OCI-LY1 (cell line): ENCODE results near the gene PTPRR.

Source experiments
- H2AFZ ChIP-seq: fragments of 200-600 bp; sonication (generic), shearing (Covaris generic); 2 replicates; pipeline ENCODE4 v1.6.0; 2014; ENCODE audit warnings: antibody characterized with exemption, mild to moderate bottlenecking, low read length
- H3F3A ChIP-seq: fragments of 200-600 bp; sonication (generic), shearing (Covaris generic); 2 replicates; pipeline ENCODE4 v1.6.0; 2014; ENCODE audit warnings: mild to moderate bottlenecking, antibody characterized with exemption, low read length, moderate library complexity; ENCODE audit not compliant: insufficient read depth
- H3K27ac ChIP-seq: fragments of 200-600 bp; sonication (generic); 2 replicates; pipeline ENCODE4 v1.5.1; 2014; ENCODE audit warnings: low read length, mixed run types, mild to moderate bottlenecking, low read depth; ENCODE audit not compliant: poor library complexity, severe bottlenecking
- H3K27me3 ChIP-seq: fragments of 200-600 bp; sonication (generic); 2 replicates; pipeline ENCODE4 v1.6.0; 2014; ENCODE audit warnings: antibody characterized with exemption, mild to moderate bottlenecking, low read length, moderate library complexity; ENCODE audit not compliant: insufficient read depth
- H3K36me3 ChIP-seq: fragments of 200-600 bp; sonication (generic); 2 replicates; pipeline ENCODE4 v1.6.1; 2014; ENCODE audit warnings: mild to moderate bottlenecking, antibody characterized with exemption, low read length, moderate library complexity, mixed read lengths; ENCODE audit not compliant: insufficient read depth
- H3K4me1 ChIP-seq: fragments of 200-600 bp; sonication (generic); 2 replicates; pipeline ENCODE4 v1.5.1; 2014; ENCODE audit warnings: mild to moderate bottlenecking, low read length, moderate library complexity; ENCODE audit not compliant: insufficient read depth, severe bottlenecking
- H3K4me2 ChIP-seq: fragments of 200-600 bp; sonication (generic), shearing (Covaris generic); 2 replicates; pipeline ENCODE4 v1.6.1; 2014; ENCODE audit warnings: low read length
- H3K4me3 ChIP-seq: fragments of 200-600 bp; sonication (generic); 2 replicates; pipeline ENCODE4 v1.5.1; 2014; ENCODE audit warnings: low read length, low read depth, mild to moderate bottlenecking, mixed read lengths; ENCODE audit not compliant: poor library complexity, severe bottlenecking
- H3K79me2 ChIP-seq: fragments of 200-600 bp; shearing (Covaris generic); 2 replicates; pipeline ENCODE4 v1.6.1; 2016; ENCODE audit warnings: mixed run types, low read length, mixed read lengths; ENCODE audit not compliant: insufficient read depth
- H3K9ac ChIP-seq: fragments of 200-600 bp; sonication (generic), shearing (Covaris generic); 2 replicates; pipeline ENCODE4 v1.6.1; 2014; ENCODE audit warnings: mild to moderate bottlenecking, low read length, mixed read lengths
- H3K9me2 ChIP-seq: fragments of 200-600 bp; sonication (generic), shearing (Covaris generic); 2 replicates; pipeline ENCODE4 v1.6.1; 2014; ENCODE audit warnings: low read depth, mild to moderate bottlenecking, low read length, mixed read lengths
- H3K9me3 ChIP-seq: fragments of 200-600 bp; shearing (Covaris generic); 2 replicates; pipeline ENCODE4 v1.6.1; 2014; ENCODE audit warnings: low read length, mixed read lengths
- H4K20me1 ChIP-seq: fragments of 200-600 bp; sonication (generic), shearing (Covaris generic); 2 replicates; pipeline ENCODE4 v1.6.0; 2016; ENCODE audit warnings: mild to moderate bottlenecking, low read length; ENCODE audit not compliant: insufficient read depth
- CTCF ChIP-seq: fragments of 200-600 bp; sonication (generic), shearing (Covaris generic); IDR thresholded peaks from 2 replicates; pipeline ENCODE4 v1.5.1; 2017; ENCODE audit warnings: mild to moderate bottlenecking, antibody characterized with exemption, low read length, moderate library complexity, mixed read lengths
- EZH2 ChIP-seq: fragments of 200-600 bp; sonication (generic), shearing (Covaris generic); IDR thresholded peaks from 2 replicates; pipeline ENCODE4 v1.8.0; 2017; ENCODE audit warnings: borderline replicate concordance, mixed run types, mild to moderate bottlenecking, antibody characterized with exemption, low read length, moderate library complexity, mixed read lengths

The PTPRR gene

GRCh38 chr12:70648191-70648590 lies 272.3 kb downstream of the PTPRR start:
- Histone ChIP-seq H3K4me2 (no peak overlapping the region), H3K27ac (no peak overlapping the region), H4K20me1 (no peaks in the 10 kb centered on the region), H3K36me3 (no peaks in the 10 kb centered on the region), H3K27me3 (no peaks in the 10 kb centered on the region), H3K9me3 (no peaks in the 10 kb centered on the region), H3K4me3 (no peak overlapping the region), H2AFZ (no peak overlapping the region), H3F3A (no peaks in the 10 kb centered on the region), H3K9me2 (no peaks in the 10 kb centered on the region), H3K79me2 (no peaks in the 10 kb centered on the region), H3K9ac (no peak overlapping the region), H3K4me1 (no peaks in the 10 kb centered on the region)
- TF ChIP-seq EZH2 (no peak), CTCF (no peak)

DNA sequence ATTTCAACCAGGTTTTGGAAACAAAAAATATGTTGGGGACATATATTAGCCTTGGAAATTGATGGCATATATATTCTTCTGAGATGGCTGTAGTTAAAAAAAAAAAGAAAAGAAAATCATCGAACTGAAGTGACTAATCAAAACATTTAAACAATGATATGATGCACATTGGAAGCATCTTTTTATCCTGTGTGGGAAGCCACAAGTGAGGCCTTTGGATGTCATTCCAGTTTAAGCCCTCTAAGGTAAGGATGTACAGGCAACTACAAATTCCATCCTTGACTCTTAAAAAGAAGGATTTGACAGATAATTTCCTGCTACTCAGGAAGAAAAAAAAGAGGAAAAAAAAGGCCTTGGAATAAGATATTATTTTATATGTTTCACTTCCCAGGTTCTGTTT lies 273.7 kb downstream of the PTPRR start:
- no peaks in the 10 kb centered on the region for H4K20me1 ChIP-seq
- H3K36me3 ChIP-seq, result no peaks in the 10 kb centered on the region
- no peaks in the 10 kb centered on the region for H3K9me3 ChIP-seq
- TF ChIP-seq EZH2, result no peak
- no peak for TF ChIP-seq CTCF
- H3K79me2 ChIP-seq, result no peaks in the 10 kb centered on the region
- no peak overlapping the region for H3K27ac ChIP-seq
- no peak overlapping the region for H2AFZ ChIP-seq
- no peaks in the 10 kb centered on the region for H3K4me1 ChIP-seq
- H3K27me3 ChIP-seq, result no peaks in the 10 kb centered on the region
- no peak overlapping the region for H3K4me3 ChIP-seq
- H3K9me2 ChIP-seq, result no peaks in the 10 kb centered on the region
- H3K4me2 ChIP-seq, result no peak overlapping the region
- no peak overlapping the region for H3K9ac ChIP-seq
- H3F3A ChIP-seq, result no peaks in the 10 kb centered on the region

DNA sequence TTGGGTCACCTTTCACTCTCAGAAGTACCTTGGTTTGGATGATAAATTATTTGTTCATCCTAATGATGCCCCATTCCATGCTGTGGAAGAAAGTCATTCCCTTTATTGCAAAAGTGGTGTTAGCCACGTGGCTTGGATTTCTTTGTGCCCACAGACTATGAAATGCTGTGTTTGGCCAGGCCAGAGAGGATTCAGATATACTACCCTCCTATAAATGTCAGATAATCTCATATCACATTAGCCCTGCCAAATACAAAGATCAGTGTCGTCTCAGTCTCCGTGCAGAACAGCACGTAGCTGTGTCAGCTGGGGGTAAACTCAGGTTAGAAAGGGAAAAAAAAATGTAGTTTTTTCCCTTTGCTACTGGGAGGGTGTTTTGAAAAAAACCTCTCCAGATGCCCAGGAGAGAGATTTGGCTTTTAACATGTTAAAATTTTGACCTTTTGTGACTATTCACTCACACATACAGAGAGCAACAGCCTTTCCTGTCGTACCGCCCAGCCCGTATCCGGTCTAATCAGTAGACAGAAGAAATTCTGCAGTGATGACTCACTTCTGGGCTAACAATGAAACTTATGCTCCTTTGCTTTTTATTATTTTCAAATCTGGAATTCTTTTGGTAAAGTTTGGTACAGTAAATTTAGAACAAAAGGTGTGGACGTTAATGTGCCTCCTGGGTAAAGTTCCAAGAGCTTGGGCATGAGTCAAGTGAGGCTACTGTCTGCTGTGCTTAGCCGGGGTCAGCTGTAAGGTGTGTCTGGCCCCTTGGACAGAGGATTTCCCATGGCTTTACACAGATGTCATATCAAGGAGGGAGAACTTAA lies 274.8 kb downstream of the PTPRR start:
- TF ChIP-seq EZH2 (no peak), CTCF (no peak)
- Histone ChIP-seq H3K9me3 (no peaks in the 10 kb centered on the region), H2AFZ (no peak overlapping the region), H3K27ac (no peak overlapping the region), H3K9me2 (no peaks in the 10 kb centered on the region), H3K27me3 (no peaks in the 10 kb centered on the region), H3K4me1 (no peaks in the 10 kb centered on the region), H3K4me2 (no peak overlapping the region; the same call in 1 of the 2 replicates), H3K9ac (no peak overlapping the region), H3K79me2 (no peaks in the 10 kb centered on the region), H3K36me3 (no peaks in the 10 kb centered on the region), H4K20me1 (no peaks in the 10 kb centered on the region), H3K4me3 (no peak overlapping the region), H3F3A (no peaks in the 10 kb centered on the region)
